Testis (tissue), 3 donors: Measurements from ENCODE around the gene COL5A1. TPM values are rescaled to one million over a fixed set of nuclear protein-coding genes. Genes with fewer than 3 reads are reported as not detected.

Experiments
- DNase-seq: peaks from one replicate; pipeline ENCODE4 v3.0.0-alpha.2; 2019
- H3K27ac ChIP-seq, 2 donors: fragments of 200-600 bp; sonication (generic); one replicate each; pipeline ENCODE4 v1.5.1; 2019
- H3K27me3 ChIP-seq: fragments of 200-600 bp; sonication (generic); one replicate; pipeline ENCODE4 v1.5.1; 2019
- H3K36me3 ChIP-seq: fragments of 200-600 bp; sonication (generic); one replicate; pipeline ENCODE4 v1.5.1; 2017; ENCODE audit warnings: low read depth; ENCODE audit errors: missing control alignments
- H3K4me1 ChIP-seq: fragments of 200-600 bp; sonication (generic); one replicate; pipeline ENCODE4 v1.5.1; 2019
- H3K4me3 ChIP-seq, 2 donors: fragments of 200-600 bp; sonication (generic); one replicate each; pipeline ENCODE4 v1.5.1; 2017 to 2019
- H3K9me3 ChIP-seq: fragments of 200-600 bp; sonication (generic); one replicate; pipeline ENCODE4 v1.5.1; 2017
- POLR2A ChIP-seq: fragments of 450-650 bp; IDR thresholded peaks from one replicate; pipeline ENCODE4 v1.6.1; 2017; ENCODE audit warnings: antibody characterized with exemption, mild to moderate bottlenecking, moderate library complexity
- WGBS, 2 donors: methylation state at CpG; one replicate each; pipeline ENCODE4 v1.1.5; 2018; 5-methylcytosine and 5-hydroxymethylcytosine counted together
- intact Hi-C: fragments of 100-400 bp; cut with DNase I; formaldehyde crosslinking; loops from one replicate; pipeline ENCODE4 v1.15.1; 2023; ENCODE audit warnings: low total_unique reads
- polyA plus RNA-seq: library from polyadenylated mRNA; stranded (reverse); fragments of 350-450 nt; fragmentation: Illumina TruSeq; extraction: RNeasy Lipid Tissue Mini Kit (QIAGEN cat#74804); gene quantifications from one replicate; pipeline ENCODE4 v1.2.3, GENCODE V29; 2014; ENCODE audit warnings: low read depth, low replicate concordance; ENCODE audit not compliant: insufficient read depth
- total RNA-seq, 2 donors: library from RNA; depleted of rRNA; stranded (reverse); fragments of >200 nt; gene quantifications; one replicate each; pipeline ENCODE4 v1.2.3, GENCODE V29; 2016
- TF ChIP-seq, protein P1 (sequence below), 3 experiments: fragments of 450-650 bp in 2 of 3; fragments of 200-600 bp in 1 of 3; sonication (generic) in 1 of 3; IDR thresholded peaks; one replicate each; pipeline ENCODE4 v1.5.1; 2016 to 2019; ENCODE audit warnings: antibody characterized with exemption in 3 of 3, mild to moderate bottlenecking in 2 of 3, moderate library complexity in 1 of 3

The COL5A1 gene
- total and polyA plus RNA-seq, 3 donors from 2014 or later, result 18.5 to 34.3 (median 20.8) TPM

DNA sequence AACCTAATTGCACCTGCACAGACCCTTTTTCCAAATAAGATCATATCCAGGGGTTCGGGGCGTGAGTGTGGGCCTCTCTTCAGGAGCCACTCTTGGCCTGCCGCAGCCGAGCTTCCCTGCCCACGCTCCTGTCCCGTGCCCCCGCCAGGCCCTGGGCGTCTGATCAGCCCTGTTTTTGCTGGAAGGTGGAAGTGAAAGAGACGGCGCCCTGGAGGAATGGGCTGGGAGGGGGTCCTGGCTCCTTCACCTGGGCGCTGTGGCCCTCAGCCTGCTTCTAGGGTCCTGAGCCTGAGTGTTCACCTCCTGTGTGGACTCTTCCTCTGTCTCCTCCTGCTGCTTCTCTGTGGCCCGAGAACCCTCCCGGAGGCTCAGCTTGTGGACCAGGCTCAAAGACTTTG is 11.2 kb upstream of the COL5A1 start:
- no peaks in the 10 kb centered on the region for H3K9me3 ChIP-seq
- no peak overlapping the region for H3K4me3 ChIP-seq
- DNase-seq, result no peak
- WGBS, 2 donors, result 83 to 90% methylated on average over 10 to 13 of the region's 13 CpGs
- TF ChIP-seq, protein P1, sequence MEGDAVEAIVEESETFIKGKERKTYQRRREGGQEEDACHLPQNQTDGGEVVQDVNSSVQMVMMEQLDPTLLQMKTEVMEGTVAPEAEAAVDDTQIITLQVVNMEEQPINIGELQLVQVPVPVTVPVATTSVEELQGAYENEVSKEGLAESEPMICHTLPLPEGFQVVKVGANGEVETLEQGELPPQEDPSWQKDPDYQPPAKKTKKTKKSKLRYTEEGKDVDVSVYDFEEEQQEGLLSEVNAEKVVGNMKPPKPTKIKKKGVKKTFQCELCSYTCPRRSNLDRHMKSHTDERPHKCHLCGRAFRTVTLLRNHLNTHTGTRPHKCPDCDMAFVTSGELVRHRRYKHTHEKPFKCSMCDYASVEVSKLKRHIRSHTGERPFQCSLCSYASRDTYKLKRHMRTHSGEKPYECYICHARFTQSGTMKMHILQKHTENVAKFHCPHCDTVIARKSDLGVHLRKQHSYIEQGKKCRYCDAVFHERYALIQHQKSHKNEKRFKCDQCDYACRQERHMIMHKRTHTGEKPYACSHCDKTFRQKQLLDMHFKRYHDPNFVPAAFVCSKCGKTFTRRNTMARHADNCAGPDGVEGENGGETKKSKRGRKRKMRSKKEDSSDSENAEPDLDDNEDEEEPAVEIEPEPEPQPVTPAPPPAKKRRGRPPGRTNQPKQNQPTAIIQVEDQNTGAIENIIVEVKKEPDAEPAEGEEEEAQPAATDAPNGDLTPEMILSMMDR (IDR thresholded peaks at IDR 0.05), result no peak
- TF ChIP-seq POLR2A, result no peak
- intact Hi-C loops, result no loop called here
- H3K36me3 ChIP-seq, result no peaks in the 10 kb centered on the region
- H3K27ac ChIP-seq, result no peak overlapping the region
- H3K4me1 ChIP-seq, result no peaks in the 10 kb centered on the region
- H3K27me3 ChIP-seq, result no peaks in the 10 kb centered on the region

- intact Hi-C loops, result no loop called here
- Histone ChIP-seq H3K4me3 (no peak overlapping the region), H3K9me3 (no peaks in the 10 kb centered on the region), H3K27me3 (no peaks in the 10 kb centered on the region), H3K36me3 (no peaks in the 10 kb centered on the region), H3K27ac (no peak overlapping the region), H3K4me1 (no peaks in the 10 kb centered on the region)
- no peak for DNase-seq
- 91 to 94% methylated on average over 8 of the region's 8 CpGs for WGBS, 2 donors
- TF ChIP-seq POLR2A, result no peak
- TF ChIP-seq, protein P1 (IDR thresholded peaks at IDR 0.05), result no peak
These were observed 10.7 kb upstream of the COL5A1 start for GRCh38 chr9:134630861-134631260.

DNA sequence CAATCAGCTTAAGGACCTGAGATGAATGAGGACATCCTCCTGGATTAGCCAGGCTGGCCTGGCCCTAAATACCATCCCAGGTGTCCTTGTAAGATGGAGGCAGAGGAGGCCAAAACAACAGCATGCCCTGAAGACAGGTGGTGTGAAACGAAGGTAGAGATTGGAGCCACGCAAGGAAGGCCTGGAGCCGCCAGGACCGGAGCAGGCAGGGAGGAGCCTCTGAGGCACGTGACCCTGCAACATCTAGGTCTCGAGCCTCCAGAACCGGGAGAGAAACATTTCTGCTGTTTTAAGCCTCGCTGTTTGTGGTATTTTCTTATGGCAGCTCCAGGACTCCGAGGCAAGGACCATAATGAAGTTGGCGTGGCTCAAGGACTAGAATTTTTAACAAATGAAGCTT is 9.7 kb upstream of the COL5A1 start:
- no peak for TF ChIP-seq POLR2A
- TF ChIP-seq, protein P1 (IDR thresholded peaks at IDR 0.05), result no peak
- WGBS, 2 donors, result 85% methylated on average over 10 of the region's 10 CpGs

DNA sequence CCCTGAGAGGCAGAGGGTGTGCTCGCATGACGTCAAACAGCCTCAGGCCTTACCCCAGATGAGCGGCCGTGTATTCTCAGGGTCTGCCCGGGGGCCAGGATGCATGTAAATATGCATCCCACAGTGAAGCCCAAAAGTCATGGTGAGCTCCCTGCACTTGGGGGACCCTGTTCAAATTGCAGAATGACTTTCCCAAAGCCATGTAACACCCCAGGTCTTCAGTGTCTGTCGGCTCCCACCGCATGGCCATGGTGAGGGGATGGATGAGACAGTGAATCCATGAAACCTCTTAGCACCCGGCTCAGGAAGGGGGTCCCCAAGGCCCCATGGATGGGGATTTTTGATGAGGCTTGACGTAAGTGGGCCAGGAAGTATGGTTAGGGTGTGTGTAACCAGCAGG is 9.3 kb upstream of the COL5A1 start:
- Histone ChIP-seq H3K36me3 (no peaks in the 10 kb centered on the region), H3K9me3 (no peaks in the 10 kb centered on the region), H3K27ac (no peak overlapping the region), H3K4me3 (no peak overlapping the region), H3K27me3 (no peaks in the 10 kb centered on the region), H3K4me1 (no peaks in the 10 kb centered on the region)
- WGBS, 2 donors, result 84 to 90% methylated on average over 5 to 9 of the region's 9 CpGs
- no peak for TF ChIP-seq POLR2A
- intact Hi-C loops, result no loop called here
- no peak for DNase-seq

More for the DNA sequence above, 9.7 kb upstream of the COL5A1 start:
- H3K9me3 ChIP-seq, result no peaks in the 10 kb centered on the region
- H3K4me1 ChIP-seq, result no peaks in the 10 kb centered on the region
- no peak overlapping the region for H3K4me3 ChIP-seq
- H3K27me3 ChIP-seq, result no peaks in the 10 kb centered on the region
- intact Hi-C loops, result no loop called here
- H3K27ac ChIP-seq, result no peak overlapping the region
- no peak for DNase-seq
- H3K36me3 ChIP-seq, result no peaks in the 10 kb centered on the region

DNA sequence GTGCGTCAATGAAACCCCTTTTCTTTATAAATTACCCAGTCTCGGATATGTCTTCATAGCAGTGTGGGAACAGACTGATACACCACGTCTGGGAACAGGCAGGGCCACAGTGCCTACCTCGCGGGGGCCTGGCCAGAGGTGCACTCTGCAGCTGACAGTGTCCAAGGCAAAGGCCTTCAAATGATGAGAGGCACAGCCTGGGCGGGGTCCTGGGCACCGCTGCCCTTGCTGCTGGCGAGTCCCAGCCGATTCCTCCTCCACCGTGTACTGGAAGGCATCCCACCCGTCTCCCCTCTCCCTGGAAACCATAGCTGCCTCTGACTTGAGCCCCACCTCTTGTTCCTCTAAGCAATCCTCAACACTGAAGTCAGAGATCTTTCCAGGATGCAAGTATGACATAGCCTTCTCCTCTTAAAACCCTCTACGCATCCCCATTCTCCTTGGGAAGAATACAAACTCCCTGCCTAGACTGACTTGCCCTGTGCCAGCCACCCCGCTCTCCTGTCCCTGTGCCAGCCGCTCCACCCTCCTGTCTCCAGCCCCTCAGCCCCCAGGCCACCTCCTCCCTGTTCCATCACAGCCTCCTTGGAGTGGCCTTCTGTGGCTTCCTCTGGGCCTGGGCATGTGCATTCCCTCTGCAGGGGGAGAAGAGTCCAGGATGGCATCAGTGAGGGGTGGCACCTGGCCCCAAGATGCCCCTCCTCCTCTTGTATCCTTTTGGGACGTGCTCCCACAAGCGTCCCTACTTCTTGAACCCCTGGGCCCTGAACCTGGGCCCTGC is 8.1 kb upstream of the COL5A1 start:
- H3K27ac ChIP-seq, result no peak overlapping the region
- no peaks in the 10 kb centered on the region for H3K9me3 ChIP-seq
- no peaks in the 10 kb centered on the region for H3K4me1 ChIP-seq
- H3K27me3 ChIP-seq, result no peaks in the 10 kb centered on the region
- no peak for TF ChIP-seq POLR2A
- TF ChIP-seq, protein P1 (IDR thresholded peaks at IDR 0.05), result no peak
- no peak for DNase-seq
- H3K4me3 ChIP-seq, result no peak overlapping the region
- no peaks in the 10 kb centered on the region for H3K36me3 ChIP-seq
- intact Hi-C loops, result no loop called here
- WGBS, 2 donors, result 89 to 90% methylated on average over 16 of the region's 16 CpGs
